Cardiac muscle cell (in vitro differentiated cells and primary cell): ENCODE data around the gene SAMD13. TPM values are rescaled to one million over a fixed set of nuclear protein-coding genes. Genes with fewer than 3 reads are reported as not detected.

Experiments
- DNase-seq, 2 donors: peaks; one replicate each; pipeline versions ENCODE4 v3.0.0 to v3.0.0-alpha.2; 2010 to 2017; ENCODE audit warnings: low read depth in 1 of 2, low spot score in 1 of 2
- H3K27ac ChIP-seq: fragments of 200-600 bp; sonication (generic); 2 replicates; pipeline ENCODE4 v1.5.1; 2016
- H3K27me3 ChIP-seq: fragments of 200-600 bp; sonication (generic); 2 replicates; pipeline ENCODE4 v1.6.0; 2016; ENCODE audit warnings: control low read depth
- H3K36me3 ChIP-seq: fragments of 200-600 bp; sonication (generic); 2 replicates; pipeline ENCODE4 v1.5.1; 2016; ENCODE audit warnings: control low read depth
- H3K4me1 ChIP-seq: fragments of 200-600 bp; sonication (generic); 2 replicates; pipeline ENCODE4 v1.8.1; 2017; ENCODE audit warnings: low read depth, mild to moderate bottlenecking, mixed run types
- H3K4me3 ChIP-seq: fragments of 200-600 bp; sonication (generic); 2 replicates; pipeline ENCODE4 v1.5.1; 2016; ENCODE audit warnings: mild to moderate bottlenecking
- H3K9me3 ChIP-seq: fragments of 200-600 bp; sonication (generic); 2 replicates; pipeline ENCODE4 v1.5.1; 2017; ENCODE audit warnings: low read depth, mild to moderate bottlenecking, control low read depth
- polyA plus RNA-seq: library from polyadenylated mRNA; unstranded; fragments of >200 nt; fragmentation: Nextera tagmentation; extraction: Ambion mirVana; gene quantifications from 2 replicates; pipeline ENCODE4 v1.2.1, GENCODE V29; 2016
- total RNA-seq: library from RNA; depleted of rRNA; stranded (reverse); fragments of >200 nt; gene quantifications from 2 replicates; pipeline ENCODE4 v1.2.3, GENCODE V29; 2016
- TF ChIP-seq, protein P1 (sequence below): IDR thresholded peaks from 2 replicates; pipeline ENCODE4 v1.5.1; 2012; ENCODE audit warnings: low read depth, mild to moderate bottlenecking, low read length

The SAMD13 gene
- total and polyA plus RNA-seq, 2 experiments from 2014 or later: 2.5 to 4.9 TPM

DNA sequence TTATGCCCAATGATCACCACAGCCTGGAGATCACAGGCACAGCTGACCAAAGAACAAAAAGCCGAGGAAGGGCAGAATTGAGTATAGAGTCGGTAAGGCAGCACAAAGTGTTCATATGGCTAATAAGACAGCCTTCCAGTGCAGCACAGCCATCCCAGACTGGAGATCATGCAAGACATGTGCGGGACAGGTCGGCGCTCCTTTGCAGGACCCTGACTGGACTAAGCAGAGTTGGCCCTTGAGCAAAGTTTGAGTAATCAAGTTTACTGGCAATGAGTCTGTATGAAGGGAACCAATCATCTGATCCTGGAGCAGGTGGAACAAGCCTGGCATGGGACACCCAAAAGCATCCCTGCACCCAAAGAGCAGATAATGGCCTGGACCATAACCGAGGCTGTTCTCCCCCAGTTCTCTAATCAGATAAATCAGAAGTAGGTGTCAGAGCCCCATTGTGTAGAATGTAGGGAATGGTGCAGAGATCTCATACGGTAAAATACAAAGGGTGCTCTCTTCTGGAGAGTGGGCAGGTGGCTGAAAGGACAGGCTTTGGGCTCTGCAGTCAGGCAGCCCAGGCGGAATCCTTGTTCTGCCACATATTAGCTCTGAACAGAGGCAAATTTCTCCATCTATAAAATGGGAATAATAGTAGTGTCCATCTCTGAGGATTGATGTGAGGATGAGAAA, 86.1 kb downstream of the SAMD13 start:
- Histone ChIP-seq H3K9me3 (no peaks in the 10 kb centered on the region), H3K36me3 (no peaks in the 10 kb centered on the region), H3K27ac (no peak overlapping the region), H3K4me1 (no peaks in the 10 kb centered on the region), H3K27me3 (no peaks in the 10 kb centered on the region), H3K4me3 (no peak overlapping the region)
- TF ChIP-seq, protein P1, sequence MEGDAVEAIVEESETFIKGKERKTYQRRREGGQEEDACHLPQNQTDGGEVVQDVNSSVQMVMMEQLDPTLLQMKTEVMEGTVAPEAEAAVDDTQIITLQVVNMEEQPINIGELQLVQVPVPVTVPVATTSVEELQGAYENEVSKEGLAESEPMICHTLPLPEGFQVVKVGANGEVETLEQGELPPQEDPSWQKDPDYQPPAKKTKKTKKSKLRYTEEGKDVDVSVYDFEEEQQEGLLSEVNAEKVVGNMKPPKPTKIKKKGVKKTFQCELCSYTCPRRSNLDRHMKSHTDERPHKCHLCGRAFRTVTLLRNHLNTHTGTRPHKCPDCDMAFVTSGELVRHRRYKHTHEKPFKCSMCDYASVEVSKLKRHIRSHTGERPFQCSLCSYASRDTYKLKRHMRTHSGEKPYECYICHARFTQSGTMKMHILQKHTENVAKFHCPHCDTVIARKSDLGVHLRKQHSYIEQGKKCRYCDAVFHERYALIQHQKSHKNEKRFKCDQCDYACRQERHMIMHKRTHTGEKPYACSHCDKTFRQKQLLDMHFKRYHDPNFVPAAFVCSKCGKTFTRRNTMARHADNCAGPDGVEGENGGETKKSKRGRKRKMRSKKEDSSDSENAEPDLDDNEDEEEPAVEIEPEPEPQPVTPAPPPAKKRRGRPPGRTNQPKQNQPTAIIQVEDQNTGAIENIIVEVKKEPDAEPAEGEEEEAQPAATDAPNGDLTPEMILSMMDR: no peak
- no peak for DNase-seq

DNA sequence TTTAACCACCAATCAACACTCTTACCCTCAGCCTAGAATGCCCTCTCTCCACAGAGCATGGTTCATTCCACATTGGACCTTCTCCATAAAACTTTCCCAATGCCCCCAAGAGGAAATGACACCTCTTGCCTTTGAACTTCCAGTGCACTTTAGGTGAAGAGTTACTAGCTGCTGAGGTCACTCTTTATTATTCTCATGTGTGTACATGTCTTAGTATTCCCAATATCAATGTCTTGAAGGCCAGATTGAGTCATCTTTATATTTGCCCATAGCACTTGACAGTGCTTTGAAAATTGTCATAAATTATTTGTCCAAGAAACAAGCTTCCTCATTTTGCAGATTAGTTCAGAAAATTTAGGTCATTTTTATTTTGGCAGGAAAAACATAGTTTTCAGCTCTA, 88.7 kb downstream of the SAMD13 start:
- H3K4me3 ChIP-seq: no peak overlapping the region
- H3K27ac ChIP-seq: no peak overlapping the region
- DNase-seq: no peak
- no peaks in the 10 kb centered on the region for H3K36me3 ChIP-seq
- H3K4me1 ChIP-seq: no peaks in the 10 kb centered on the region
- TF ChIP-seq, protein P1: no peak
- H3K27me3 ChIP-seq: no peaks in the 10 kb centered on the region
- no peaks in the 10 kb centered on the region for H3K9me3 ChIP-seq

DNA sequence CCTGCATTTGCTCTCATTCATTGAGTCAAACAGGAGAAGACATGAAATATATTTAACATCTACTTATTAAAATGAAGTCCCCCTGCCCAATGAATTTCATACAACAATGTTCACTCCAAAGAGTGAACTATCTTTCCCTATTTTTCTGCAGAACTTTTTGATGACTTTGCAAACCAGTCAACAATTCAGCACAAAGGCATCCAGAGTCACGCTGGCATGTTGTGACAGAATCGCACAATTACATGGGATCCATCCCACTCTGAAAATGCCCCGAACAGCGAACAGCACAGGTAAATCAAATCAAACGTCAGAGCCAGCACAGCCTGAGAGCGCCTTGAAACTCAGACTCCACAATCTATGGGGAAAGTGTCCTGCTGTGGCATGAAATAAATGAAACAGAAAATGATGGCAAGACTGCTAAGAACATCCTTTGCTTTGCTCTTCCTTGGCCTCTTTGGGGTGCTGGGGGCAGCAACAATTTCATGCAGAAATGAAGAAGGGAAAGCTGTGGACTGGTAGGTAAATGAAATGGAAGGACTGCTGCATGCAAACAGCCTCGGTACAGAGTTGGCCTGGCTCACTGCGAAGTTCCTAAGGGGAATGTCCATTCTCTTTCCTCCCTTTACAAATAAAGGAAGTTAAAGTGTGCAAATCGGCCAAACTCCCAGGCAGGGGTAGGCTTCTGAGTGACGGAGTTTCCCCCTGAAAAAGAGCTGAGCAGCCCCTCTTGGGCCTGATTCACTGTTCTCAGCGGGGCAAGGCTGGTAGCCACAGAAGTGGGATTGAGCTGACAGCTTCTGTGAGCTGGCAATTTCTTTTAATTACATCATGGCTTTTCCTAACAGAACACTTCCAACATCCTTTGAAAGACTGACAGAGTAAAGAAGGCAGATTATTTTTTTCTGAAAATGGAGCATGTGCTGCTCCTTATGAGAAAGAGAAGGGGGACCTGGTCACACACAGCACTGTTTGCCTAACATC, 97.0 kb downstream of the SAMD13 start, which contains the start of gene DNASE2B:
DNASE2B (plus strand) TSS at position 310 of the 981 bp plus-strand sequence; CDS start at position 391, 81 bp downstream.
- Histone ChIP-seq H3K36me3 (no peaks in the 10 kb centered on the region), H3K9me3 (no peaks in the 10 kb centered on the region), H3K4me3 (no peak within 1 kb of the TSS), H3K27ac (no peak within 1 kb of the TSS), H3K4me1 (no peaks in the 10 kb centered on the region), H3K27me3 (no peaks in the 10 kb centered on the region)
- DNase-seq: no peak
- TF ChIP-seq, protein P1: no peak

Other genes starting within 250 kb of the SAMD13 start
- gene PRKACB, start 157.4 kb upstream of the SAMD13 start, total RNA-seq: 17.5 and 21.2 TPM in 2 replicates
- 27.1 and 42.9 TPM in 2 replicates for gene PRKACB, start 157.4 kb upstream of the SAMD13 start, polyA plus RNA-seq
- gene DNASE2B, start 96.8 kb downstream of the SAMD13 start, total RNA-seq: not detected in 2 replicates
- not detected in 2 replicates for gene DNASE2B, start 96.8 kb downstream of the SAMD13 start, polyA plus RNA-seq
- 51.6 and 65.4 TPM in 2 replicates for gene RPF1, start 177.6 kb downstream of the SAMD13 start, total RNA-seq
- 44.7 and 48.3 TPM in 2 replicates for gene RPF1, start 177.6 kb downstream of the SAMD13 start, polyA plus RNA-seq
- gene SPATA1, start 204.7 kb downstream of the SAMD13 start, total RNA-seq: 1.2 and 2.1 TPM in 2 replicates
- gene SPATA1, start 204.7 kb downstream of the SAMD13 start, polyA plus RNA-seq: 0.88 and 5.4 TPM in 2 replicates
- 154 and 227 TPM in 2 replicates for gene GNG5, start 204.9 kb downstream of the SAMD13 start, total RNA-seq
- gene GNG5, start 204.9 kb downstream of the SAMD13 start, polyA plus RNA-seq: 706 and 838 TPM in 2 replicates